ENCODE data around the gene ELMOD3.

DNA sequence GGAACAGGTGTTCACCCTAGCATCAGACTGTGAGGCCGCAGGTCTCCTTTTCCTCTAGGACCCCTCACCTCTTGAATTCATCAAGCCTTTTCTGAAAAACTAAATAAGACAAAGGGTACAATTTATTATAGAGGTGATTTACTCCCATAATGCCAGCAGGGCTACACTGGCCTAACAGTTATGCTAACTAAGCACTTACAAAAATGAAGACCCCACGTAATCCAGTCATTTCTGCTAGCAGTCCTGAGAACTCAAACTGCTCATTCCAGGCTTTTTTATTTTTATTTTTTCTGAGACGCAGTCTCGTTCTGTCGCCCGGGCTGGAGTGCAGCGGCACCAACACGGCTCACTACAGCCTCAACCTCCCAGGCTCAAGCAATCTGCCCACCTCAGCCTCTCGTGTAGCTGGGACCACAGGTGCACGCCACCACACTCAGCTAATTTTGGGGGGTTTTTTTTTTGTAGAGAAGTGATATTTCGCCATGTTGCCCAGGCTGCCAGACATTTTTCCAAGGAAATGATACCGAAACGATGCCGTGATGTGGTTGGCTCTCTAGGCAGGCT, 41.4 kb downstream of the ELMOD3 start:
- no peak for TF ChIP-seq CTCF (conservative IDR thresholded peaks at IDR 0.05)
- TF ChIP-seq EZH2 (IDR thresholded peaks at IDR 0.05; ENCODE audit: low read depth): no peak
